Bronchus fibroblast of lung (primary cell): Measurements from ENCODE around the gene ZNF714. TPM values are rescaled to one million over a fixed set of nuclear protein-coding genes. Genes with fewer than 3 reads are reported as not detected.

Experiments used
- total RNA-seq: library from RNA; depleted of rRNA; stranded (reverse); fragments of >200 nt; gene quantifications from 2 replicates; pipeline ENCODE4 v1.2.3, GENCODE V29; 2015

Gene ZNF714
- total RNA-seq = 7.4 and 11.6 TPM in 2 replicates

DNA sequence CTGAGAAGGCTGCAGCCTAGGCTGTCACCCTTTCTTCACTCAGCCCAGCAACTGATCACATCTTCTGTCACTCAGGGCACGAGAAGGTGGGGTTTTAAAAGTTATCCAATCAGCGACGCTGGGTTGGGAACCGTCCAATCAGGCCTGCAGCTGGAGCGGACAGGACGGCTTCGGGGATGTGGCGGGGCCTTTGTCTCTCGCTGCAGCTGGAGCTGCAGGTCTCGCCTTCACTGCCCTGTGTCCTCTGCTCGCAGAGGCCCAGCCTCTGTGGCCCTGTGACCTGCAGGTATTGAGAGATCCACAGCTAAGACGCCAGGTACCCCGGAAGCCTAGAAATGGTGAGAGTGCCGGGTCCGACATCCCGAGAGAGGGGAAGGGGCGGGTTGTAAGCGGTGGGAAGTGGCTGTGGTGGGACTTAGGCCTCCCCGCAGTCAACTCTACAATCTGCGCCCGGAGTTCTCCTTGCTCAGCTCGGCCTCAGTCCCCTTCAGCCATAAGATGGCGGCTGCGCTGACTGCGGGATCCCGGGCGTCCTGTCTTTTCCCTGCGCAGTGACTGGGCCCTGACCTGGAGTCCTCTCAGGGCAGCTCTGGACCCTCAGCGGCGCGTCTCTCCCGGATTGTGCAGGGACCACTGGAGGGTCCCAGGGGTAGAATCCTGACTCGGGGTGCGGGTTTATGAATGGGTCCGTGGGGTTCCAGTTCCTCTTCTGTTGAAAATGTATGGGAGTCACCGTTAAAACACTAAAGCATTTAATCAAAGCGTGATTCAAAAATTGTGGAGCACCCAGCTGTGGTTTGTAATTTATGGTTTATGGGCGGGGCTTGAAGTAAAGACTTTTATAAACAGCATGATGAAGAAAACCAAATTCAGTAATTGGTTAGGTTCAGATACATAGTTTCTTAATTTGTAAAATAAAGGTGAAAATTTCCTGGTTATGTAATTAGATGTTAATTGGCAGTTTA lies at the start of gene ZNF714:
TSS of gene ZNF714 (plus strand) at position 193 of the 965 bp plus-strand sequence. CDS start 16,066 bp downstream, outside the sequence.

GRCh38 chr19:21141787-21142464 lies 59.9 kb downstream of the ZNF714 start, which contains the start of gene ZNF431:
TSS of gene ZNF431 (plus strand) at chr19:21142040. CDS start at chr19:21142184, 144 bp downstream.

Other genes with a start within 250 kb of the ZNF714 start
- gene ZNF85, start 159.0 kb upstream of the ZNF714 start, total RNA-seq = 5.9 and 6.7 TPM in 2 replicates
- gene ZNF430, start 61.5 kb upstream of the ZNF714 start, total RNA-seq = 2.9 and 5.9 TPM in 2 replicates
- 3.3 and 6.1 TPM in 2 replicates for gene ZNF431, start 59.8 kb downstream of the ZNF714 start, total RNA-seq
- 2.5 and 3.4 TPM in 2 replicates for gene ZNF708, start 247.2 kb downstream of the ZNF714 start, total RNA-seq